GM12891 (cell line): ENCODE results near the gene PUDP.

Experiments used
- PAX5 ChIP-seq: IDR thresholded peaks from 2 replicates; pipeline ENCODE4 v1.6.1; 2011; ENCODE audit warnings: low read length, moderate library complexity, mild to moderate bottlenecking; ENCODE audit not compliant: insufficient read depth, severe bottlenecking
- POLR2A ChIP-seq: IDR thresholded peaks from 2 replicates; pipeline ENCODE4 v1.6.1; 2011; ENCODE audit warnings: low read depth, low read length, control low read depth
- POLR2AphosphoS5 ChIP-seq: IDR thresholded peaks from 2 replicates; pipeline ENCODE4 v1.6.1; 2011; ENCODE audit warnings: low read depth, low read length, control low read depth
- POU2F2 ChIP-seq: IDR thresholded peaks from 2 replicates; pipeline ENCODE4 v1.6.1; 2011; ENCODE audit warnings: low read depth, mild to moderate bottlenecking, control low read depth, low read length, moderate library complexity
- SPI1 ChIP-seq: IDR thresholded peaks from 2 replicates; pipeline ENCODE4 v1.6.1; 2011; ENCODE audit warnings: low read depth, low read length, control low read depth
- TAF1 ChIP-seq: IDR thresholded peaks from 2 replicates; pipeline ENCODE4 v1.6.1; 2011; ENCODE audit warnings: low read depth, low read length, control low read depth

GRCh38 chrX:7065473-7065872, 82.5 kb downstream of the PUDP start:
- TF ChIP-seq POLR2A (no peak), SPI1 (no peak), TAF1 (no peak), POLR2AphosphoS5 (no peak), PAX5 (no peak), POU2F2 (no peak)
